GM10847 (cell line): ENCODE results near the gene MMD2.

Experiments
- POLR2A ChIP-seq: IDR thresholded peaks from 2 replicates; pipeline ENCODE4 v1.6.1; 2011; ENCODE audit not compliant: insufficient read length; ENCODE audit errors: extremely low read depth

MMD2 gene

GRCh38 chr7:4883033-4883371 is 76.0 kb downstream of the MMD2 start:
- TF ChIP-seq POLR2A: no peak

GRCh38 chr7:4882169-4883032 is 76.6 kb downstream of the MMD2 start:
- no peak for TF ChIP-seq POLR2A

- no peak for TF ChIP-seq POLR2A
These were observed 78.8 kb downstream of the MMD2 start for GRCh38 chr7:4880218-4880617.

- TF ChIP-seq POLR2A: no peak
These were observed 79.4 kb downstream of the MMD2 start for GRCh38 chr7:4879396-4880081.

- no peak for TF ChIP-seq POLR2A
These were observed 80.4 kb downstream of the MMD2 start for GRCh38 chr7:4878336-4879335.

- no peak for TF ChIP-seq POLR2A
These were observed 82.4 kb downstream of the MMD2 start for GRCh38 chr7:4876586-4876985.

GRCh38 chr7:4875391-4875790 is 83.6 kb downstream of the MMD2 start:
- no peak for TF ChIP-seq POLR2A

- TF ChIP-seq POLR2A: no peak
These were observed 85.7 kb downstream of the MMD2 start for GRCh38 chr7:4873071-4873944.

GRCh38 chr7:4871930-4872675 is 86.9 kb downstream of the MMD2 start:
- no peak for TF ChIP-seq POLR2A

GRCh38 chr7:4871056-4871680 is 87.8 kb downstream of the MMD2 start:
- no peak for TF ChIP-seq POLR2A

- TF ChIP-seq POLR2A: no peak
These were observed 90.5 kb downstream of the MMD2 start for GRCh38 chr7:4868493-4868892.

- no peak for TF ChIP-seq POLR2A
These were observed 92.2 kb downstream of the MMD2 start for GRCh38 chr7:4866528-4867496.
